Endothelial cell of umbilical vein (primary cell): ENCODE data around the gene BBX. TPM values are rescaled to one million over a fixed set of nuclear protein-coding genes. Genes with fewer than 3 reads are reported as not detected.

Source experiments
- BruUV-seq: library from RNA; stranded (reverse); fragments of 400-500 nt; replicated peaks from 2 replicates; lab custom pipeline; 2021; lab: Mats Ljungman, UMichigan
- CTCF ChIA-PET: fragments of 300-600, 350-600 bp; sonication (Branson Sonifier 250); formaldehyde crosslinking; loops from one replicate; lab custom pipeline; 2021; ENCODE audit warnings: antibody characterized with exemption, inconsistent platforms; lab: Charles Lee
- POLR2A ChIA-PET: fragments of 300-600, 350-600 bp; sonication (Branson Sonifier 250); formaldehyde crosslinking; loops from one replicate; lab custom pipeline; 2021; ENCODE audit warnings: antibody characterized with exemption, inconsistent platforms; lab: Charles Lee
- DNase-seq: peaks from one replicate; pipeline ENCODE4 v3.0.0-alpha.2; 2011; ENCODE audit warnings: low read depth, low spot score
- FAIRE-seq: peaks from 2 replicates; lab custom pipeline; 2011; peaks lifted over from hg19 to GRCh38; lab: Jason Lieb, UNC
- H2AFZ ChIP-seq: 2 replicates; pipeline ENCODE4 v1.6.0; 2012; ENCODE audit warnings: low read depth, low read length, control low read depth, inconsistent platforms
- H3K27ac ChIP-seq: 2 replicates; pipeline ENCODE4 v1.5.1; 2011; ENCODE audit warnings: low read depth, mild to moderate bottlenecking, control low read depth, low read length, moderate library complexity; ENCODE audit not compliant: insufficient read depth
- H3K27me3 ChIP-seq, 2 experiments: 2 replicates each; pipeline versions ENCODE4 v1.6.0 to v1.6.1; 2011; ENCODE audit warnings: low read length in 2 of 2, mixed read lengths in 1 of 2; ENCODE audit not compliant: control insufficient read depth in 2 of 2, insufficient read depth in 2 of 2
- H3K36me3 ChIP-seq, 2 experiments: 2 replicates in 1 of 2; 3 replicates in 1 of 2; pipeline ENCODE4 v1.5.1; 2011; ENCODE audit warnings: low read length in 2 of 2, mild to moderate bottlenecking in 1 of 2, moderate library complexity in 1 of 2; ENCODE audit not compliant: control insufficient read depth in 2 of 2, insufficient read depth in 2 of 2; ENCODE audit errors: extremely low read depth in 1 of 2
- H3K4me1 ChIP-seq: 3 replicates; pipeline ENCODE4 v1.5.1; 2011; ENCODE audit warnings: mild to moderate bottlenecking, low read length; ENCODE audit not compliant: control insufficient read depth, insufficient read depth; ENCODE audit errors: extremely low read depth
- H3K4me2 ChIP-seq: 2 replicates; pipeline ENCODE4 v1.6.1; 2011; ENCODE audit warnings: low read length, control low read depth, mixed read lengths; ENCODE audit not compliant: insufficient read depth
- H3K4me3 ChIP-seq, 3 experiments: fragments of 200-600 bp in 1 of 3; sonication (generic), shearing (Covaris generic) in 1 of 3; replicated peaks in 1 of 3; 2 replicates each; pipeline ENCODE4 v1.5.1; 2011 to 2016; ENCODE audit warnings: control low read depth in 3 of 3, low read length in 3 of 3, mild to moderate bottlenecking in 2 of 3, inconsistent platforms in 1 of 3, low read depth in 1 of 3, moderate library complexity in 1 of 3; ENCODE audit not compliant: insufficient read depth in 1 of 3
- H3K79me2 ChIP-seq: 2 replicates; pipeline ENCODE4 v1.6.0; 2012; ENCODE audit warnings: low read length, inconsistent platforms; ENCODE audit not compliant: control insufficient read depth, insufficient read depth
- H3K9ac ChIP-seq: replicated peaks from 2 replicates; pipeline ENCODE3; 2011; ENCODE audit warnings: low read length, control low read depth; ENCODE audit not compliant: insufficient read depth; ENCODE audit errors: extremely low read depth
- H3K9me1 ChIP-seq: replicated peaks from 3 replicates; pipeline ENCODE4 v1.6.0; 2011; ENCODE audit warnings: mild to moderate bottlenecking, low read length; ENCODE audit not compliant: control insufficient read depth, insufficient read depth; ENCODE audit errors: extremely low read depth
- H3K9me3 ChIP-seq: replicated peaks from 2 replicates; pipeline ENCODE4 v1.5.1; 2012; ENCODE audit warnings: low read length, inconsistent platforms; ENCODE audit not compliant: control insufficient read depth, insufficient read depth
- H4K20me1 ChIP-seq: replicated peaks from 2 replicates; pipeline ENCODE3; 2011; ENCODE audit warnings: mild to moderate bottlenecking, low read length; ENCODE audit not compliant: control insufficient read depth, insufficient read depth; ENCODE audit errors: extremely low read depth
- CTCF ChIP-seq, 2 donors: IDR thresholded peaks; 1 replicate in 1 of 2; 2 replicates in 1 of 2; pipeline ENCODE4 v1.5.1; 2011; ENCODE audit warnings: low read length in 2 of 2, mild to moderate bottlenecking in 2 of 2, moderate library complexity in 2 of 2, control low read depth in 1 of 2, inconsistent platforms in 1 of 2, low read depth in 1 of 2; ENCODE audit not compliant: insufficient read depth in 1 of 2; ENCODE audit errors: extremely low read depth in 1 of 2
- EZH2 ChIP-seq: IDR thresholded peaks from 2 replicates; pipeline ENCODE4 v1.6.1; 2012; ENCODE audit warnings: borderline replicate concordance, low read depth, mild to moderate bottlenecking, moderate library complexity, low read length, inconsistent platforms; ENCODE audit not compliant: severe bottlenecking
- FOS ChIP-seq: IDR thresholded peaks from 2 replicates; pipeline ENCODE4 v1.6.1; 2011; ENCODE audit warnings: mild to moderate bottlenecking, low read length, moderate library complexity, borderline replicate concordance; ENCODE audit not compliant: insufficient read depth
- GATA2 ChIP-seq: IDR thresholded peaks from 2 replicates; pipeline ENCODE4 v1.7.0; 2011; ENCODE audit warnings: low read depth, mild to moderate bottlenecking, moderate library complexity, mixed read lengths, low read length; ENCODE audit not compliant: insufficient read length, insufficient read depth
- JUN ChIP-seq: IDR thresholded peaks from 2 replicates; pipeline ENCODE4 v1.6.1; 2011; ENCODE audit warnings: borderline replicate concordance, low read depth; ENCODE audit not compliant: insufficient read length, insufficient read depth
- MAX ChIP-seq: IDR thresholded peaks from 2 replicates; pipeline ENCODE4 v1.6.1; 2011; ENCODE audit not compliant: insufficient read depth, insufficient read length
- MYC ChIP-seq: IDR thresholded peaks from one replicate; pipeline ENCODE4 v1.6.1; 2011; ENCODE audit warnings: mild to moderate bottlenecking, low read depth, low read length
- POLR2A ChIP-seq: IDR thresholded peaks from 2 replicates; pipeline ENCODE4 v1.6.1; 2012; ENCODE audit warnings: low read depth, mild to moderate bottlenecking, control low read depth, low read length
- POLR2AphosphoS5 ChIP-seq: IDR thresholded peaks from 2 replicates; pipeline ENCODE4 v1.6.1; 2012; ENCODE audit warnings: low read depth, mild to moderate bottlenecking, control low read depth, low read length, moderate library complexity; ENCODE audit not compliant: insufficient read depth
- dilution Hi-C: fragments of 300-500 bp; cut with MboI; formaldehyde crosslinking; loops from one replicate; pipeline ENCODE4 v1.15.0; 2019; ENCODE audit warnings: low sequenced_read_pairs; ENCODE audit not compliant: extremely low pct_ligation_motif_present
- intact Hi-C: fragments of 100-400 bp; cut with micrococcal nuclease; formaldehyde crosslinking; loops from one replicate; pipeline ENCODE4 v1.10.0; 2022
- polyA plus RNA-seq, 4 experiments: library from polyadenylated mRNA; depleted of rRNA in 3 of 4; stranded (reverse) in 3 of 4; unstranded in 1 of 4; fragments of >200 nt; gene quantifications; 2 replicates each; pipeline versions ENCODE4 v1.2.1 to v1.2.3, GENCODE V29; 2011 to 2012; ENCODE audit warnings: missing spikeins in 1 of 4
- total RNA-seq: library from RNA; stranded (reverse); gene quantifications from 2 replicates; pipeline ENCODE4 v1.2.3, GENCODE V29; 2021

BBX gene
- total and polyA plus RNA-seq, 2 donors (not counting 3 experiments of a cell fraction or from before 2014, with no cell fraction given), result 21.4 to 43.4 TPM

DNA sequence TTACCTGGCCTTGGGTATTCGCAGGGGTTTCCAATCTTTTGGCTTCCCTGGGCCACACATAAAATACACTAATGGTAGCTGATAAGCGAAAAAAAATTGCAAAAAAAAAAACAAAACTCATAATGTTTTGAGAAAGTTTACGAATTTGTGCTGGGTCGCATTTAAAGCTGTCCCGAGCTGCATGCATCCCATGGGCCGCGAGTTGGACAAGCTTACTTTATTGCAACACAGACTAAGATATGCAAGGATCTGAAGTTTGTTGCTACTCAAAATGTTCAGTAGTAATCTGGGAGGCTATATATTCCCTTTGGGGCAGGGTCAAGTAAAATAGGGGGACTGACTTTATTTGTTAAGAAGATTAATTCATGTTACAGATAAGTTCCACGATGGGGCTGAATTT is 320.2 kb downstream of the BBX start:
- FAIRE-seq, result no peak

More for the DNA sequence above, 320.2 kb downstream of the BBX start:
- Histone ChIP-seq H3K4me2 (no peak overlapping the region), H2AFZ (no peak overlapping the region), H3K4me3 (no peak overlapping the region), H3K4me1 (no peaks in the 10 kb centered on the region), H3K9ac (no peak overlapping the region), H3K9me1 (no peaks in the 10 kb centered on the region), H3K36me3 (no peaks in the 10 kb centered on the region), H3K27me3 (peaks cover 2 to 4% of the 10 kb centered on the region in 2 experiments), H3K79me2 (no peaks in the 10 kb centered on the region), H4K20me1 (no peaks in the 10 kb centered on the region), H3K27ac (no peak overlapping the region), H3K9me3 (no peaks in the 10 kb centered on the region)
- dilution Hi-C loops, result no loop called here
- BruUV-seq, result no TSS peak
- ChIA-PET CTCF (interaction anchor here (0.6 kb wide), 2 partner anchors 166 to 200 kb away, joined by 3 read pairs; no protein-coding TSS in a partner anchor), POLR2A (no interaction called here)
- intact Hi-C loops, result no loop called here
- TF ChIP-seq MAX (no peak), POLR2A (no peak), JUN (no peak), MYC (no peak), EZH2 (no peak), POLR2AphosphoS5 (no peak), CTCF (IDR thresholded peaks at IDR 0.05; ENCODE audit: extremely low read depth in 1 of 2, insufficient read depth in 1 of 2, low read depth in 1 of 2, low read length in 2 of 2) (no peak), GATA2 (no peak), FOS (no peak)
- no peak for DNase-seq
